ENCODE measurements around the gene KIF13A. TPM values are rescaled to one million over a fixed set of nuclear protein-coding genes. Genes with fewer than 3 reads are reported as not detected.

KIF13A gene
- total RNA-seq, 1 experiment from 2014 or later, result 0.07 TPM

- Histone ChIP-seq H3K4me2 (ENCODE audit: low read depth, low read length, poor library complexity, severe bottlenecking) (no peak overlapping the region), H3K4me1 (ENCODE audit: low read length) (no peaks in the 10 kb centered on the region), H2AFZ (ENCODE audit: low read length) (no peak overlapping the region), H3K4me3 (ENCODE audit: low read length) (no peak overlapping the region), H3K9ac (ENCODE audit: low read length) (no peak overlapping the region), H3K27ac (ENCODE audit: low read length) (no peak overlapping the region), H3K9me3 (ENCODE audit: low read length) (no peaks in the 10 kb centered on the region), H4K20me1 (ENCODE audit: insufficient read depth, low read depth, low read length) (no peaks in the 10 kb centered on the region), H3K36me3 (ENCODE audit: insufficient read depth, low read length) (no peaks in the 10 kb centered on the region), H3K27me3 (ENCODE audit: low read length) (no peaks in the 10 kb centered on the region), H3K9me2 (replicated peaks; ENCODE audit: insufficient read depth, low read length) (no peaks in the 10 kb centered on the region), H3K79me2 (ENCODE audit: low read length) (no peaks in the 10 kb centered on the region)
- no peak for DNase-seq
Observed at GRCh38 chr6:17877196-17877894, 110.1 kb downstream of the KIF13A start.

GRCh38 chr6:17874753-17875152 is 112.7 kb downstream of the KIF13A start:
- no peaks in the 10 kb centered on the region for H3K27me3 ChIP-seq (ENCODE audit: low read length)
- no peak overlapping the region for H3K4me3 ChIP-seq (ENCODE audit: low read length)
- DNase-seq, result no peak
- no peaks in the 10 kb centered on the region for H3K4me1 ChIP-seq (ENCODE audit: low read length)
- H3K79me2 ChIP-seq (ENCODE audit: low read length), result no peaks in the 10 kb centered on the region
- no peak overlapping the region for H3K27ac ChIP-seq (ENCODE audit: low read length)
- no peak overlapping the region for H3K9ac ChIP-seq (ENCODE audit: low read length)
- H2AFZ ChIP-seq (ENCODE audit: low read length), result no peak overlapping the region
- H3K36me3 ChIP-seq (ENCODE audit: insufficient read depth, low read length), result no peaks in the 10 kb centered on the region
- no peaks in the 10 kb centered on the region for H4K20me1 ChIP-seq (ENCODE audit: insufficient read depth, low read depth, low read length)
- no peaks in the 10 kb centered on the region for H3K9me2 ChIP-seq (replicated peaks; ENCODE audit: insufficient read depth, low read length)
- H3K9me3 ChIP-seq (ENCODE audit: low read length), result no peaks in the 10 kb centered on the region
- no peak overlapping the region for H3K4me2 ChIP-seq (ENCODE audit: low read depth, low read length, poor library complexity, severe bottlenecking)

GRCh38 chr6:17872908-17873307 is 114.5 kb downstream of the KIF13A start:
- H3K9me3 ChIP-seq (ENCODE audit: low read length), result no peaks in the 10 kb centered on the region
- no peak overlapping the region for H2AFZ ChIP-seq (ENCODE audit: low read length)
- no peaks in the 10 kb centered on the region for H3K4me1 ChIP-seq (ENCODE audit: low read length)
- H4K20me1 ChIP-seq (ENCODE audit: insufficient read depth, low read depth, low read length), result no peaks in the 10 kb centered on the region
- no peak overlapping the region for H3K27ac ChIP-seq (ENCODE audit: low read length)
- no peak overlapping the region for H3K9ac ChIP-seq (ENCODE audit: low read length)
- DNase-seq, result no peak
- no peak overlapping the region for H3K4me2 ChIP-seq (ENCODE audit: low read depth, low read length, poor library complexity, severe bottlenecking)
- H3K9me2 ChIP-seq (replicated peaks; ENCODE audit: insufficient read depth, low read length), result no peaks in the 10 kb centered on the region
- no peaks in the 10 kb centered on the region for H3K79me2 ChIP-seq (ENCODE audit: low read length)
- H3K27me3 ChIP-seq (ENCODE audit: low read length), result no peaks in the 10 kb centered on the region
- H3K36me3 ChIP-seq (ENCODE audit: insufficient read depth, low read length), result no peaks in the 10 kb centered on the region
- no peak overlapping the region for H3K4me3 ChIP-seq (ENCODE audit: low read length)

GRCh38 chr6:17871836-17872235 is 115.6 kb downstream of the KIF13A start:
- Histone ChIP-seq H4K20me1 (ENCODE audit: insufficient read depth, low read depth, low read length) (no peaks in the 10 kb centered on the region), H3K9ac (ENCODE audit: low read length) (no peak overlapping the region), H3K27ac (ENCODE audit: low read length) (no peak overlapping the region), H3K79me2 (ENCODE audit: low read length) (no peaks in the 10 kb centered on the region), H2AFZ (ENCODE audit: low read length) (no peak overlapping the region), H3K36me3 (ENCODE audit: insufficient read depth, low read length) (no peaks in the 10 kb centered on the region), H3K9me3 (ENCODE audit: low read length) (no peaks in the 10 kb centered on the region), H3K4me3 (ENCODE audit: low read length) (no peak overlapping the region), H3K4me2 (ENCODE audit: low read depth, low read length, poor library complexity, severe bottlenecking) (no peak overlapping the region), H3K9me2 (replicated peaks; ENCODE audit: insufficient read depth, low read length) (no peaks in the 10 kb centered on the region), H3K4me1 (ENCODE audit: low read length) (no peaks in the 10 kb centered on the region), H3K27me3 (ENCODE audit: low read length) (no peaks in the 10 kb centered on the region)
- no peak for DNase-seq

GRCh38 chr6:17871189-17871519 is 116.3 kb downstream of the KIF13A start:
- Histone ChIP-seq H2AFZ (ENCODE audit: low read length) (no peak overlapping the region), H3K4me3 (ENCODE audit: low read length) (no peak overlapping the region), H3K9me2 (replicated peaks; ENCODE audit: insufficient read depth, low read length) (no peaks in the 10 kb centered on the region), H3K4me2 (ENCODE audit: low read depth, low read length, poor library complexity, severe bottlenecking) (no peak overlapping the region), H3K4me1 (ENCODE audit: low read length) (no peaks in the 10 kb centered on the region), H3K79me2 (ENCODE audit: low read length) (no peaks in the 10 kb centered on the region), H4K20me1 (ENCODE audit: insufficient read depth, low read depth, low read length) (no peaks in the 10 kb centered on the region), H3K27me3 (ENCODE audit: low read length) (no peaks in the 10 kb centered on the region), H3K27ac (ENCODE audit: low read length) (no peak overlapping the region), H3K36me3 (ENCODE audit: insufficient read depth, low read length) (no peaks in the 10 kb centered on the region), H3K9ac (ENCODE audit: low read length) (no peak overlapping the region), H3K9me3 (ENCODE audit: low read length) (no peaks in the 10 kb centered on the region)
- DNase-seq, result no peak

- H3K4me1 ChIP-seq (ENCODE audit: low read length), result no peaks in the 10 kb centered on the region
- no peaks in the 10 kb centered on the region for H3K27me3 ChIP-seq (ENCODE audit: low read length)
- H3K9ac ChIP-seq (ENCODE audit: low read length), result no peak overlapping the region
- H2AFZ ChIP-seq (ENCODE audit: low read length), result no peak overlapping the region
- no peaks in the 10 kb centered on the region for H3K36me3 ChIP-seq (ENCODE audit: insufficient read depth, low read length)
- H4K20me1 ChIP-seq (ENCODE audit: insufficient read depth, low read depth, low read length), result no peaks in the 10 kb centered on the region
- DNase-seq, result no peak
- H3K4me3 ChIP-seq (ENCODE audit: low read length), result no peak overlapping the region
- H3K9me2 ChIP-seq (replicated peaks; ENCODE audit: insufficient read depth, low read length), result no peaks in the 10 kb centered on the region
- H3K9me3 ChIP-seq (ENCODE audit: low read length), result no peaks in the 10 kb centered on the region
- H3K27ac ChIP-seq (ENCODE audit: low read length), result no peak overlapping the region
- no peaks in the 10 kb centered on the region for H3K79me2 ChIP-seq (ENCODE audit: low read length)
- H3K4me2 ChIP-seq (ENCODE audit: low read depth, low read length, poor library complexity, severe bottlenecking), result no peak overlapping the region
Observed at GRCh38 chr6:17870300-17871188, 116.9 kb downstream of the KIF13A start.

GRCh38 chr6:17869753-17870050 is 117.7 kb downstream of the KIF13A start:
- Histone ChIP-seq H2AFZ (ENCODE audit: low read length) (no peak overlapping the region), H3K4me2 (ENCODE audit: low read depth, low read length, poor library complexity, severe bottlenecking) (no peak overlapping the region), H4K20me1 (ENCODE audit: insufficient read depth, low read depth, low read length) (no peaks in the 10 kb centered on the region), H3K27me3 (ENCODE audit: low read length) (no peaks in the 10 kb centered on the region), H3K36me3 (ENCODE audit: insufficient read depth, low read length) (no peaks in the 10 kb centered on the region), H3K9me2 (replicated peaks; ENCODE audit: insufficient read depth, low read length) (no peaks in the 10 kb centered on the region), H3K9me3 (ENCODE audit: low read length) (no peaks in the 10 kb centered on the region), H3K9ac (ENCODE audit: low read length) (no peak overlapping the region), H3K27ac (ENCODE audit: low read length) (no peak overlapping the region), H3K79me2 (ENCODE audit: low read length) (no peaks in the 10 kb centered on the region), H3K4me3 (ENCODE audit: low read length) (no peak overlapping the region), H3K4me1 (ENCODE audit: low read length) (no peaks in the 10 kb centered on the region)
- DNase-seq, result no peak

GRCh38 chr6:17869010-17869752 is 118.3 kb downstream of the KIF13A start:
- Histone ChIP-seq H3K4me2 (ENCODE audit: low read depth, low read length, poor library complexity, severe bottlenecking) (no peak overlapping the region), H2AFZ (ENCODE audit: low read length) (no peak overlapping the region), H3K9ac (ENCODE audit: low read length) (no peak overlapping the region), H3K4me1 (ENCODE audit: low read length) (no peaks in the 10 kb centered on the region), H3K36me3 (ENCODE audit: insufficient read depth, low read length) (no peaks in the 10 kb centered on the region), H3K9me3 (ENCODE audit: low read length) (no peaks in the 10 kb centered on the region), H3K79me2 (ENCODE audit: low read length) (no peaks in the 10 kb centered on the region), H3K4me3 (ENCODE audit: low read length) (no peak overlapping the region), H3K9me2 (replicated peaks; ENCODE audit: insufficient read depth, low read length) (no peaks in the 10 kb centered on the region), H3K27ac (ENCODE audit: low read length) (no peak overlapping the region), H4K20me1 (ENCODE audit: insufficient read depth, low read depth, low read length) (no peaks in the 10 kb centered on the region), H3K27me3 (ENCODE audit: low read length) (no peaks in the 10 kb centered on the region)
- no peak for DNase-seq

Data from Karpas-422 (cell line).